Central memory CD4-positive, alpha-beta T cell (primary cell): ENCODE results near the gene RAI14.
"Not testable (repeated sequence)": the region's sequence is repeated elsewhere in the genome, so short reads cannot be mapped to it uniquely, and the experiment has no call there.

Experiments used
- DNase-seq: peaks from one replicate; pipeline ENCODE4 v3.0.0; 2022

Gene RAI14

DNA sequence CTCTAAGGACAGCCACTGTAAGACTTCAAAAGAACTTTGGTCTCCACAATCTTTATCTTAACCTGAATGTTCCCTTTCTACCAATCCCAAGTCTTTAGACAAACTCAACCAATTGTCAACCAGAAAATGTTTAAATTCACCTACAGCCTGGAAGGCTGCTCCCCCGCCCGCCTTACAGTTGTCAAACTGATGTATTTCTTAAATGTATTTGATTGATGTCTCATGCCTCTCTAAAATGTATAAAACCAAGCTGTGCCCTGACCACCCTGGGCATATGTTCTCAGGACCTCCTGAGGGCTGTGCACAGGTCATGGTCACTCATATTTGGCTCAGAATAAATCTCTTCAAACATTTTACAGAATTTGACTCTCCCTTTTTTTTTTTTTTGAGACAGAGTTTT, 45.3 kb downstream of the RAI14 start:
- DNase-seq = not testable (repeated sequence)

- no peak for DNase-seq
Measured at GRCh38 chr5:34703767-34704713, 47.9 kb downstream of the RAI14 start.

DNA sequence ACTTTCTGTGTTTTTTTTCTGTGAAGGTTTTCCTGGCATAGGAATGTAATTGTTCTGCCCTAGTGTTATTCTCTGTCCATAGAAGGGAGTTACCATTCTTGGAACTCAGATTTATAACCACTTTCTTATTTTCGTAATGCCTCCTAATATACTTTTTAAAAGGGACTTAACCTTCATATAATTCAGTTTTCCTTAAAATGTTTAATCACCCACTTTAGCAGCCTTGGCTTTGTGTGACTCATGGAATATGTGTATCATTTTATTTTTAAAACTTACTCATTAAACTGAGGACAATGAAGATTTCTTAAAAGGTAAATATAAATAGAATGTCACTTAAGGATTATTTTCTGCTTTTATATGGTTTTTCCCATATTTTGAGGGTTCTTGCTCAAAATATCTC, 50.0 kb downstream of the RAI14 start:
- no peak for DNase-seq

DNA sequence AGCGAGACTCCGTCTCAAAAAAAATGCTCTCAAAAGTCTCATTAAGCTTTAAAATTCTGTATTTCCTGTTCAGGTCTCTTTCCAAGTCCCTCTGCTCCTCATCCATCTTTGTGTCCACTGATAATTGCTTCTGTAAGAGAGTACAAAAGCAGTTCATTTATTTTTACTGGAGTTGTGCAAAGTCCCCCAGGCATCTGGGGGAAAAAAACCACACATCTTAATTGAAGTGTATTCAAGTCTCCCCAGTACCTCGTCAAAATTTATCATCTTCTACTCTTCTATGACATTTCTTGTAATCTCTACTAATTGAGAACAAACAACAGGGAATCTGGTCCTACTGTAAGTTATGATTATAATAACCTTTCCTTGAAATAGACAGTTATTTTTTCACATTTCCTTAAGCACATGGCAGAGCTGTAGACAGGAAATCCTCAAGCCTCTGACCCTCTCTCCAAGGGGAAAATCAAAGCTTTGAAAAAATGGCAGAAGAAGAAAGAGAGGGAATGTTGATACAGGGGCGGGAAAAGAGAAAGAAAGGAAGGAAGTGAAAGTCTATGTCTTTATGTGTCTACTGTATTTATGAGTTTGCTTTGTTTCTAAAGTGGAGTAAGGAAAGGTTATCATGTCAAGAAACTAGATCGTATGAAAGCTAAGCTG, 51.5 kb downstream of the RAI14 start:
- no peak for DNase-seq

- DNase-seq = no peak
Measured at GRCh38 chr5:34708777-34709176, 52.6 kb downstream of the RAI14 start.

DNA sequence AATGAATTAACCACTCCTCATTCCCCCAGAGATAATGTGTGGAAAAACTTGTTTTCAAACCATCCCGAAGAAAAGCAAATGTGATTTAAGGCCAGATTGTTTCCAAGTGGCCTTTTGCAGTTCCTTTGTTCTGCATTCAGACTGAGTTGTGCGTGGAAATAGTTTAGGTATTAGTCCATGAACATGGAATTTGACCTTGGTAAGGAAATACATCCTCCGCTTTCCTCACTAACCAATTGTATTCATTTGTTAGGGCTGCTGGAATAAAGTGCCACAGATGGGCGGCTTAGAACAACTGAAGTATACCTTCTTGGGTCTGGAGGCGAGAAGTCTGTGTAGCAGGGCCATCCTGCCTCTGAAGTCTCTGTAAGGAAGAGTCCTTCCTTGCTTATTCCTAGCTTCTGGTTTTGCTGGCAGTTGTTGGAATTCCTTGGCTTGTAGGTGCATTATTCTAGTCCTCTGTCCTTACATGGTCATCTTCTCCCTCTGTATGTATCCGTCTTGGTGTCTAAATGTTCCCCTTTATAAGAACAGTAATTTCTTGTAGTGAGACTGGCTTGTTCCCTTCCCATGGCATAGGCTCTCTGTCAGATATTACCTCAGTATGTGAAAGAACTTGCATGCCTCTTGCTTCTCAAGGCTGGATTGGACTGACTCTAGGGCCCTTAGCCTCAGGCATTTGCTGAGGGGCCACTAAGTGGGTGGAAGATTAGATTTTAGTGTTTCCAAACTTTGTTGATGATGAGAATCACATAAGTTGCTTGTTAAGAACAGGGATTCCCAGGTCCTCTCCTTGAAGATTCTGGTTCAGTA, 53.9 kb downstream of the RAI14 start:
- no peak for DNase-seq

- no peak for DNase-seq
Measured at GRCh38 chr5:34712565-34712964, 56.4 kb downstream of the RAI14 start.

- DNase-seq = no peak
Measured at GRCh38 chr5:34715711-34716110, 59.6 kb downstream of the RAI14 start.

DNA sequence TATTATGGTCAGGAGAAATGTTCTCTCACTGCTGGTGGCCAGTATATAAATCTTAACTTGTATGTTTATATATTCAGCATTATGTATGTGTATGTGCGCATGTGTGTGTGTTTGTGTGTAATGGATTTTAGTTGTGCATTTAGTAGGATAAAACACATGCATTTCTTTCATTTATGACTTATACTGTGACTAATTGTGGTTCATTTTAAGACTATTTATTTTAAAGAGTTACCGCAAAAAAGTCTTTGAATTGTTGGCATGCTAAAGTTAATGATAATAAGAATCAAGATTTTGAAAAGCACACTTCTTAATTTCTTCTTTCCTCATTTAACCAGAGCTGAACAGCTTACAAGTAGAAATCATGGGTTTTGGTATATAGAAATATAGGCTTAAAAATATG, 60.9 kb downstream of the RAI14 start:
- DNase-seq = no peak

DNA sequence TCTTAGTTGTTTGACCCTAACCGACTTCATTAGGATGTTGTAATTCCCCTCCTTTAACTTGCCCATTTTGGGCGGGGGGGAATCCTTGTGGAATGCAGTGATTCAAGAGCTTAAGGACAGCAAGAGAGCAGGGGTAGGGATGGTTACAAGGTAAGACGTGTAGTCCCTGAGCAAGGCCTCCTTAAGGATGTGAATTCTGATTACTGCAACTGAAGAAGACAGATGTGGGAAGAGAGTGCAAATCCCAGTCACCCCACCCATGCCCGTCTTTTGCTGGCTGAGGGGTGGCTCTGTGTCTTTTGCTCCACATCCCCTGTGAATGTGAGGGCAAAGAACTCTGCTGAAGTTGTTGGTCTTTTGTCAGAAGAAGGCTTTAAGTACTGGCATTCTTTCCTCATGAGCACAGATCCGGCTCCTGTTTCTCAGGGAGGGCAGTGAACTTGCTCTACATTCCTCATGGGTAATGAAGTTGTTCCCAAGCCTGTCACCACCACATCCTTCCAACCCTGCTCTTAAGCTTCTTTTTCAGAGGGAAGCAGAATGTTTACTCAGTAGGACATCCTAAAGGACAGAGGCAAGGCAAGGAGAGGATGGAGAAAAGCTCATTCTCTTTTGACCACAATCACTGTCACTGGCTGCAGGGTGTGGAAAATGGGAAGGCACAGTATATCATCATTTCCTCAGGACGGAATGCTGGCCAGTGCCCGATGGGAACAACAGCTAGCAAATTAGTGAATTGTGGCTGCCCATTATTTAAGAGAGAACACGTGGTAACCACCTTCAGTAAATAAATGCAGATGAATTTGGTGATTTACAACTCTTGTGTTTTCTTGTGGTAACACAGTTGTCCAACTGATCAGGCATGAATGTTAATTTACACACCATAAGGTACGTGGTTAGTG, 61.5 kb downstream of the RAI14 start:
- DNase-seq = no peak

DNA sequence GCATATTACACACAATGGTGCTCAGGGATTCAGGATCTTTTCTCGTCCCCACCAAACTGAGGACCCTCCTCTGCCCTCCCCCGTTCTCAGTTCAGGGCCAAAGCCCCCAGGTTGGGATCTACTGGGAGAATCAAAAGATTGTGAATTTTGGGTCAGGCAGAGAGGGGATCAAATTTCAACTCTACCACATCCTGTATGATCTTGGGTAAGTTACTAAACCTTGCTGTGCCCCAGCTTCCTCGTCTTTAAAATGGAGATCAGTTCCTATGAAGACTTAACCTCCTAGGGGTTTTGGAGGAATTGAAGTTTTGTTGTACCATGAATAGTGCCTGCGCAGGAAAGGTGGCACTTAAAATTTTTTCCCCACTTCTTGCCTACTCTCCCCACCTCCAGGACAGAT, 62.4 kb downstream of the RAI14 start:
- no peak for DNase-seq

GRCh38 chr5:34719029-34719428, 62.9 kb downstream of the RAI14 start:
- DNase-seq = no peak

DNA sequence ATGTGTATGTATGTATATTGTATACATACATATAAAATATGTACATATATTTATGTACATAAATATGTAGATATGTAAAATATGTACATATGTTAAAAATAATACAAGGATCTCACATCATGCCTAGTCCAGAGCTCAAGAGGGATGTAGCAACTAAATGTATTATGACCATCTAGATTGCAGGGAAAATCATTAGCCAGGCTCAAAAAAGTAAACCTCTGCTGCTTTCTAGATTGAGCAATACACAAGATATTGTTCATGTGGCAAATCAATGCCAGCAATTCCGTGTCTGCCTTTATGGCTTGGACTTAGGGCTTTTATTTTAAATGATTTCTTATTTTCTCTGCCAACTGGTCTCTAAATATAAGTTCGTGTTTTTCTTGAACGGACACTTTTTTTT, 65.2 kb downstream of the RAI14 start:
- no peak for DNase-seq

DNA sequence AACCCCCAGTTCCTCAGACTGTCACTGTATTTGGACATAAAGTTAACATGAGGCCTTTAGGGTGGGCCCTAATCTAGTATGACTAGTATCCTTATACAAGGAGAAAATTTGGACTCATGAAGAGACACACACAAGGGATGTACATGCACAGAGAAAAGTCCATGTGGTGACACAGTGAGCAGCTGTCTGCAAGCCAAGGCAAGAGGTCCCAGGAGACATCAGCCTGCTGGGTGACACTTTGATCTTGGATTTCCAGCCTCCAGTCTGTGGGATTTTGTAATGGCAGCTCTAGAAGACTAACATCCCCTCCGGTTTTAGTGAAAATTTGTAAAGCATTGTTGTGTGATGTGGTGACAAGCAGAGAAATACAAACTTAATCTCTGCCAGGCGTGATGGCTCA, 66.1 kb downstream of the RAI14 start:
- no peak for DNase-seq

GRCh38 chr5:34724741-34725140, 68.6 kb downstream of the RAI14 start:
- DNase-seq = no peak

GRCh38 chr5:34727166-34727749, 71.1 kb downstream of the RAI14 start:
- not testable (repeated sequence) for DNase-seq

DNA sequence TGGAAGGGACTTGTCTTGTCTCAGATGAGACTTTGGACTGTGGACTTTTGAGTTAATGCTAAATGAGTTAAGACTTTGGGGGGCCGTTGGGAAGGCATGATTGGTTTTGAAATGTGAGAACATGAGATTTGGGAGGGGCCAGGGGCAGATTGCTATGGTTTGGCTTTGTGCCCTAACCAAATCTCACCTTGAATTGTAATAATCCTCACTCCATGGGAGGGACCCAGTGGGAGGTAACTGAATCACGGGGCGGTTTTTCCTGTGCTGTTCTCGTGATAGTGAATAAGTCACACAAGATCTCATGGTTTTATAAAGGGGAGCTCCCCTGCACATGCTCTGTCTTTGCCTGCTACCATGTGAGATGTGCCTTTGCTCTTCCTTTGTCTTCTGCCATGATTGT, 72.1 kb downstream of the RAI14 start:
- no peak for DNase-seq

DNA sequence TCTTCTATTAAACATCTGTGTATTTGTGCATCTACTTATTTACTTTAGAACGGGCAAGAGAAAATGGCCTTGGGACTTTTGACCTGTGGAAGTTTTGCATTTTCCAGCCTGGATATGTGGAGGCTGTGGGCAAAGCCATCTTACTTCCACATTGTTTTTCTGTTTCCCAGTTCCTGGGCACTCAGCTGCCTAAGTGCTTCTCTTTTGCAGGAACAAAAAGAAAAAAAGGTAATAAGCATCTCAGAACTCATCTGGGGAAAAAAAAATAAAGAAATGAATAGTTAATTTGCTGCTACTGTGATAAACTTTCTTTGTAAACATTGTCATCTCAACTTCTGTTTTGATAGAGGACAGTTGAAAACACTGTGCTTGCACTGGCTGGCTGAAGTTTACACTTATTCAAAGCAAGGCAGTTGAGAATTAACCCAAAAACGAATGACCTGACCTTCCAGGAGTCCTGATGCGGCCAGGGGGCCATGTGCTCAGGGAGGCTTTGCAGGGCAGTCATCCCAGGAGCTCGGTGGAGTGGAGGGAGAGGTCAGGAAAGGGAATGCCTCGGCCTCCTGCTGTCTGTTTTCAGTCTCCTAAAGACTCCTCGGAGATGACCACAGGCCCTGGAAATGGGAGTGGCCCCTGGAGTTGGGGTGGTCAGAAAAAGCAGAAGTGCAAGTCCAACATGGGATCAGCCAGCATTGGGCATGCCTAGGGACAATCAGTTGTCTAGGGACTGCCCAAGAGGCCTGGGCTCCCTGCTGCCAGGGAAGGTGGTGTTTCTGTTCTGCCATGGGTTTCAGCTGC, 75.5 kb downstream of the RAI14 start:
- no peak for DNase-seq

GRCh38 chr5:34734326-34734725, 78.2 kb downstream of the RAI14 start:
- DNase-seq = no peak

DNA sequence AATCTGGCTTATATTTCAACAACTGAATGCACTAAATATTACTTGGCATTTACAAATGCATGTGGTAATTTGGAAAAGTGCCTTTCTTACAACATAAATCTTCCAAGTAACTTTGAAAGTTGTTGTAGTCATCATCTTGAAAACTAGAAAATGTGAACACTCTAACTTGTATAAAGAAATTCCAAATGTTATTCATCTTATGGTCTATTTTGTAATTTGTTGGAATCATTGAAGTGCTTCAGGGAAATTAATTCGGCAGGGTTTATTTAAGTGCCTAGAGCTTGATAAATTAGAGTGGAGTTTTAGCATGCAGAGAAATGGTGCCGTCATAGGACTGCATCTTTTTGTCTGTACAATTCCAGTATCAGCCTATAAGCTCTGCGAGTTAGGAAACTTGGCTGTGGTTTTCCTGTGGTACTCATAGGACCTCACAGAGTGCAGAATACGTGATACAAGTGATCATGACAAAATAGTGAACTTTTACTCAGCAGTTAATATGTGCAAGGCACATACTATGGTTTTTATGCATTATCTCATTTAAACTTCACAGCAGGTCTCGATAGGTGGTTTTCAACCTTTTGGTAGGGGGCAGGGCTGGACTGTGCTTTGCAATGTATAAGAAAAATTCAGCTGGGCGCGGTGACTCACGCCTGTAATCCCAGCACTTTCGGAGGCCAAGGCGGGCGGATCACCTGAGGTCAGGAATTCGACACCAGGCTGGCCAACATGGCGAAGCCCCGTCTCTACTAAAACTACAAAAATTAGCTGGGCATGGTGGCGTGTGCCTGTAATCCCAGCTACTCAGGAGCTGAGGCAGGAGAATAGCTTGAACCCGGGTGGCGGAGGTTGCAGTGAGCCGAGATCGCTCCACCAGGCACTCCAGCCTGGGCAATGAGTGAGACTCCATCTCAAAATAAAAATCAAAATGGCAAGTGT, 79.6 kb downstream of the RAI14 start:
- no peak for DNase-seq
